Colonic mucosa (tissue), 4 donors: ENCODE measurements around the gene SIAH2. TPM values are rescaled to one million over a fixed set of nuclear protein-coding genes. Genes with fewer than 3 reads are reported as not detected.
A peak's percentile ranks its signal among the peaks of the same experiment; 100 is the strongest.

Source experiments
- DNase-seq: peaks from one replicate; pipeline ENCODE4 v3.0.0-alpha.2; 2020
- H3K27ac ChIP-seq: fragments of 200-600 bp; one replicate; pipeline ENCODE4 v1.8.0; 2021
- H3K27me3 ChIP-seq: fragments of 200-600 bp; one replicate; pipeline ENCODE4 v1.8.0; 2021
- H3K36me3 ChIP-seq: fragments of 200-600 bp; one replicate; pipeline ENCODE4 v1.8.0; 2021
- H3K4me1 ChIP-seq: fragments of 200-600 bp; one replicate; pipeline ENCODE4 v1.8.0; 2021; ENCODE audit warnings: mild to moderate bottlenecking
- H3K4me3 ChIP-seq: fragments of 200-600 bp; one replicate; pipeline ENCODE4 v1.8.0; 2021
- H3K9ac ChIP-seq, 2 donors: one replicate each; pipeline ENCODE4 v1.7.0; 2013; ENCODE audit warnings: control low read depth in 2 of 2, low read depth in 2 of 2, low read length in 2 of 2
- H3K9me3 ChIP-seq: fragments of 200-600 bp; one replicate; pipeline ENCODE4 v1.8.0; 2021
- intact Hi-C: fragments of 100-400 bp; cut with DNase I; formaldehyde crosslinking; loops from one replicate; pipeline ENCODE4 v1.14.1; 2022
- total RNA-seq, 2 donors: library from RNA; stranded (reverse); fragmentation: NEBNext Ultra II Directional in 1 of 2; extraction: Animal tissue kit (Norgen Biotek cat#: 25700) in 1 of 2; gene quantifications; one replicate each; pipeline ENCODE4 v1.2.1, GENCODE V29; 2021
- TF ChIP-seq, protein P1 (sequence below): fragments of 200-600 bp; IDR thresholded peaks from one replicate; pipeline ENCODE4 v1.8.0; 2022; ENCODE audit warnings: antibody characterized with exemption, mild to moderate bottlenecking
- donor health status: healthy.
- donor health status: DM: no; HTN: no; CAD: no.
- donor health status: DM: no; HTN: no; CAD: no.

SIAH2 gene
- total RNA-seq, 2 donors from 2014 or later = 27.9 to 33.8 TPM

DNA sequence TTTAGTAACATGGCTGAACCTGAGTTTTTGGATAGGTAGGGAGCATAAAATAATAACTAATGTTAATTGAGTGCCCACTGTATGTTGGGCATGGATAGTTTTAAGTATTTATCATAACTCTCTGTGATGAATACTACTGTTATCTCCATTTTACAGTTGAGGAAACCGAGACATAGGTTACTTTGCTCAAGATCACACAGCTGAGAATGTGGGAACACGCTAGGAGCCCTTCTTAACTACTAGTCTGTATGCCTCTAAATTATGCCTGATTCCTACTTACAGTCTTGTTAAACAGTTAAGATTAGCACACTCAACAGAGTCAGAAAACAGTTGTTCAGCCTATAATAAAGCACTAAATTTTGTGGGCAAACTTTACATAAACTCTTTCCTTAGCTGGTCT lies 2.0 kb upstream of the SIAH2 start:
- Histone ChIP-seq H3K4me1 (peaks cover 2% of the 10 kb centered on the region), H3K27me3 (no peaks in the 10 kb centered on the region), H3K27ac (no peak overlapping the region), H3K9me3 (no peaks in the 10 kb centered on the region), H3K36me3 (no peaks in the 10 kb centered on the region), H3K4me3 (no peak overlapping the region), H3K9ac (no peak overlapping the region)
- intact Hi-C loops = no loop called here
- no peak for DNase-seq
- TF ChIP-seq, protein P1, sequence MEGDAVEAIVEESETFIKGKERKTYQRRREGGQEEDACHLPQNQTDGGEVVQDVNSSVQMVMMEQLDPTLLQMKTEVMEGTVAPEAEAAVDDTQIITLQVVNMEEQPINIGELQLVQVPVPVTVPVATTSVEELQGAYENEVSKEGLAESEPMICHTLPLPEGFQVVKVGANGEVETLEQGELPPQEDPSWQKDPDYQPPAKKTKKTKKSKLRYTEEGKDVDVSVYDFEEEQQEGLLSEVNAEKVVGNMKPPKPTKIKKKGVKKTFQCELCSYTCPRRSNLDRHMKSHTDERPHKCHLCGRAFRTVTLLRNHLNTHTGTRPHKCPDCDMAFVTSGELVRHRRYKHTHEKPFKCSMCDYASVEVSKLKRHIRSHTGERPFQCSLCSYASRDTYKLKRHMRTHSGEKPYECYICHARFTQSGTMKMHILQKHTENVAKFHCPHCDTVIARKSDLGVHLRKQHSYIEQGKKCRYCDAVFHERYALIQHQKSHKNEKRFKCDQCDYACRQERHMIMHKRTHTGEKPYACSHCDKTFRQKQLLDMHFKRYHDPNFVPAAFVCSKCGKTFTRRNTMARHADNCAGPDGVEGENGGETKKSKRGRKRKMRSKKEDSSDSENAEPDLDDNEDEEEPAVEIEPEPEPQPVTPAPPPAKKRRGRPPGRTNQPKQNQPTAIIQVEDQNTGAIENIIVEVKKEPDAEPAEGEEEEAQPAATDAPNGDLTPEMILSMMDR = no peak

DNA sequence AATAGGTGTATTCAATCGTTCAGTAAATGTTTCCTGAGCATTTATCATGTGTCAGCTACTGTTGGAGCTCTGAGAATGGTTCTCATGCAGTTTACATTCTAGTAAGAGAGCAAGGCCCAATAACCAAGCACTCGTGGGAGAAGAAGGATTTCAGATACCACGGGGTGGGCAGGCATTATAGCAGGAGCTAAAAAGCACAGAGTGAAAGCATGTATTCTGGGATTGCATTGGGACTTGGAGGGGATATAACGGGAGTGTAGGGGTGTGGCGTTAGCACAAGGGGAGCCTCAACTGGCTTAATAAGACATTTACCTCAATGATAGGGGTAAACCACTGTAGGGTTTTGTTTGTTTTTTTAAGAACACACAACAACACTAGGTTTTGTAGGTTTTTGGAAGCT lies 1.6 kb upstream of the SIAH2 start:
- no peak for DNase-seq
- Histone ChIP-seq H3K36me3 (no peaks in the 10 kb centered on the region), H3K27ac (peak overlapping the region; percentile 93), H3K9ac (peak overlapping the region in 1 of 2 donors; percentile 83), H3K4me3 (peak overlapping the region; percentile 72), H3K4me1 (peaks cover 6% of the 10 kb centered on the region), H3K9me3 (no peaks in the 10 kb centered on the region), H3K27me3 (no peaks in the 10 kb centered on the region)
- TF ChIP-seq, protein P1 = no peak
- intact Hi-C loops = no loop called here

DNA sequence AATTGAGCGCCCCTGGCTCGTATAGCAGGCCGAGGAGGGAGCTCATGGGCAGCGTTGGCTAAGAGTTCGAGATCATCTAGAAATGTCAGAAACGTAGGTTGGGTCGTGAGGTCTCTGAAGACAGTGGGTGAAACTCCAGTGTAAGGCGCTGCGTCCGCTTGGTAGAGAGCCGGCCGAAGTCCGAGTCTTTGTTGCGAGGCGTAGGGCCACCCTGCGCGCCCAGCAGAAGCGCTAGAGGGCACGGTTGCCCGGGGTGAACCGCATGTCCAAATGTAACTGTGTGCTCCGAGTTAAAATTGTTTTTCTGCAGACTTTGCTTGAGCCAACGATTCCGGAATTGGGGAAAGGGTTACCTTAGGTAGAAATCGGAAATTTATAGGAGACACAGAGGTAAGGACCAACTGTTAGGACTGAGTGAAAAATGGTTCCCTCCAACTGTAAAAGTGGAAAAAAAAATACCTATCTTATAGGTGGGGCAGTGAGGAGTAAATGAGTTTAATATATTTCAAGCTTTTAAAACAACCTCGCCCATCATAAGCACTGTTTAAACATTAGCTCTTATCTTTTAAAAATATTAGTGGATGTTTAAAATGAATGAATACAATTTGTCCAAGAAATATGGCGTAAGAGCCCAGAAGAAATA lies 993 bp upstream of the SIAH2 start:
- Histone ChIP-seq H3K4me3 (peak overlapping the region; percentile 72), H3K4me1 (peaks cover 10% of the 10 kb centered on the region), H3K36me3 (no peaks in the 10 kb centered on the region), H3K27ac (peak overlapping the region; percentile 93), H3K9me3 (no peaks in the 10 kb centered on the region), H3K9ac (peak overlapping the region; percentile 83 to 84), H3K27me3 (no peaks in the 10 kb centered on the region)
- intact Hi-C loops = no loop called here
- DNase-seq = peak; percentile 77
- TF ChIP-seq, protein P1 = peak; percentile 62

DNA sequence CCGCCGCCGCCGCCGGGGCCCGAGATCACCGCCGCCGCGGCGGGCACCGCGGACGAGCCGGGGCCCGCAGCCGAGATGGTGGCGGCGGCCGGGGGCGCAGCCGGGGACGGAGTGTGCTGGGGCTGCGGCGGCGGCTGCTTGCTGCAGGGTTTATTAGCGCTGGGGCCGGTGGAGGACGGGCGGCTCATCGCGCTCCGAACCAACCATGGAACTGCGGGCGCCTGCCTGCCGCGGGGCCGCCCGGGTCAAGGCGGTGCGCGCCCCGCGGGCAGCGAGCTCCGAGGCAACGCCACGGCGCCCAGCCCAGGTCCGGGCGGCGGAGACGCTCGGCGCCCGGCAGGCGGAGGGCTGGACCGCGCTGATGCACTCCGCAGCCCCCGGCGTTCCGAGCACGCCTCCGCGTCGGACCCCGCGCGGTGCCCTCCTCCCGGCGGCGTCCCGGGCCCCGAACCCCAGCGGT lies 277 bp downstream of the SIAH2 start:
- Histone ChIP-seq H3K9me3 (no peaks in the 10 kb centered on the region), H3K4me1 (peaks cover 10% of the 10 kb centered on the region), H3K27me3 (no peaks in the 10 kb centered on the region), H3K4me3 (peak overlapping the region; percentile 72), H3K9ac (peak overlapping the region; percentile 95 to 96), H3K36me3 (no peaks in the 10 kb centered on the region), H3K27ac (peak overlapping the region; percentile 93)
- TF ChIP-seq, protein P1 = no peak
- intact Hi-C loops = no loop called here
- no peak for DNase-seq

DNA sequence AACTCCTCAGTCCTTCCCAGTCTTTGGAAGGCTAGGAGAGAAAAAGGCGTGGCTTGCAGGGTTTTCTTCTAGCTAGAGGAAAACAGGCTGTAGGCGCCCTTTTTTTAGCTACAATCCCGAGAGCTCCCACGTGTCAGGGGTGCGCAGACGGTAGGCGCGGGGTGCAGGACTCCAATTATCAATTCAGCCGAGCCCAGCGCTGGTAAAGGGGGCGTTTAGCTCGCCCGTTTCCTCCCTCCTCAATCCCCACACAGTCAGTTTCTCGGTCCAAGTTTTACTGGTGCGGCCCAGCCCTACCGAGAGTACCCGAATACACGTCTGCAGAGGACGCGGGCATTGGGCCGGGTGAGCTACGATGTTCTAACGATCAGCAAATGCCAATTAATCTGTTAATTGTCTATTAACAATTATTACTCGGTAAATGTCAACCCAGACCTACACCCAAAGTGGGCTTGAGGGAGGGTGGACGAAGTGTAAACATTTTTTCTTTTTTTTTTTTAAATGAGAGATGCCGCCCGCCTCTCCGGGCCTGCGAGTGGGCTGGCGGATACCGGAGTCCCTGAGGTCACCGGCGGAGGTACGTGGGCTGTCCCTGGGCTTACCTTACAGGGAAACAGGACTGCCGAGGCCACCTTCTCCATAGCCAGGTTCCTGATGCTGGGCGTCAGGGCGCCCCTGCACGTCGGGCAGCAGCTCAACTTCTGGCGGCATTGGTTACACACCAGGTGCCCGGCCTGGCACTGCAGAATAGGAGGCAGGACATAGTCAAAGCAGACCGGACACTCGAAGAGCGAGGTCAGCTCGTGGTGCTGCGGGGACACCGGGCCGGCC lies 923 bp downstream of the SIAH2 start:
- peak overlapping the region; percentile 93 for H3K27ac ChIP-seq
- no peaks in the 10 kb centered on the region for H3K27me3 ChIP-seq
- no peaks in the 10 kb centered on the region for H3K36me3 ChIP-seq
- H3K9ac ChIP-seq = peak overlapping the region; percentile 95 to 96
- peaks cover 16% of the 10 kb centered on the region for H3K4me1 ChIP-seq
- H3K4me3 ChIP-seq = peak overlapping the region; percentile 72
- no peaks in the 10 kb centered on the region for H3K9me3 ChIP-seq
- intact Hi-C loops = no loop called here
- TF ChIP-seq, protein P1 = no peak
- DNase-seq = peak; percentile 80
